ENCODE results near the gene M1AP. TPM values are rescaled to one million over a fixed set of nuclear protein-coding genes. Genes with fewer than 3 reads are reported as not detected.

Gene M1AP, protein sequence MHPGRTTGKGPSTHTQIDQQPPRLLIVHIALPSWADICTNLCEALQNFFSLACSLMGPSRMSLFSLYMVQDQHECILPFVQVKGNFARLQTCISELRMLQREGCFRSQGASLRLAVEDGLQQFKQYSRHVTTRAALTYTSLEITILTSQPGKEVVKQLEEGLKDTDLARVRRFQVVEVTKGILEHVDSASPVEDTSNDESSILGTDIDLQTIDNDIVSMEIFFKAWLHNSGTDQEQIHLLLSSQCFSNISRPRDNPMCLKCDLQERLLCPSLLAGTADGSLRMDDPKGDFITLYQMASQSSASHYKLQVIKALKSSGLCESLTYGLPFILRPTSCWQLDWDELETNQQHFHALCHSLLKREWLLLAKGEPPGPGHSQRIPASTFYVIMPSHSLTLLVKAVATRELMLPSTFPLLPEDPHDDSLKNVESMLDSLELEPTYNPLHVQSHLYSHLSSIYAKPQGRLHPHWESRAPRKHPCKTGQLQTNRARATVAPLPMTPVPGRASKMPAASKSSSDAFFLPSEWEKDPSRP
- total RNA-seq (not detected), polyA plus RNA-seq (not detected)

DNA sequence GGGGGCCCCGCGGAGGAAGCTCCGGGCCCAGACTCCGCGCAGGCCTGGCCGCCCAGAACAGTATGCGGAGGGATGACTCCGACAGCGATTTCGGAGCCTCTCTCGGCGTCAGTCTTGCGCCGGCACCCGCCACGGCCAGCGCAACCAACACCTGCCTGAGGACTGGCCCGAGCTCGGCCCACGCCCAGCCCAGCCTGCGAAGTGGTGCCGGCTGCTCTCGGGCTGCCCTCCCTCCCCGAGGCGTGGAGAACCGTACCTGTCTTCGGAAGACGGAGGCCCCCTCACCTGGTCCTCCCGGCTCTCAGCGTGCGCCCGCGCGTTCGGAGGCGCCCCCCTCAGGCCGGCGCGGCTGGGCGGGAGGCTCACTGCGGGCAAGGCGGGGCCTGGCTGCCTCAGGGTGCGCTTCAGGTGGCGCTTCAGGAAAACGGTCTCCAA is at the start of gene M1AP:
M1AP (minus strand) TSS at position 322 of the 435 bp plus-strand sequence. CDS start 8,055 bp downstream, outside the sequence.
- H3K4me1 ChIP-seq (ENCODE audit: control insufficient read depth, insufficient read depth, low read length, poor library complexity, severe bottlenecking), result no peaks in the 10 kb centered on the region
- no peak within 1 kb of the TSS for H3K27ac ChIP-seq (ENCODE audit: insufficient read depth, low read length, poor library complexity, severe bottlenecking)
- DNase-seq (no peak), ATAC-seq (ENCODE audit: low read depth in 2 of 2) (no peak)
- Mint-ChIP-seq H3K36me3 (peaks cover 3% of the 10 kb centered on the region), H3K4me3 (peak within 1 kb of the TSS in 2 of 4 donors; percentile 5 to 29), H3K4me1 (peaks cover 0 to 6% (median 1%) of the 10 kb centered on the region in 4 donors), H3K27ac (no peak within 1 kb of the TSS), H3K9me3 (peaks cover 0 to 2% (median 1%) of the 10 kb centered on the region in 7 donors), H3K27me3 (peaks cover 28% of the 10 kb centered on the region)
- H3K9me3 ChIP-seq (ENCODE audit: control insufficient read depth in 2 of 2, low read length in 2 of 2), result no peaks in the 10 kb centered on the region
- H3K4me3 ChIP-seq (ENCODE audit: low read depth, low read length), result no peak within 1 kb of the TSS
- peaks cover 8% of the 10 kb centered on the region for H3K27me3 ChIP-seq (ENCODE audit: control insufficient read depth, insufficient read depth, low read length)
- H3K36me3 ChIP-seq (ENCODE audit: control insufficient read depth, insufficient read depth, low read length), result no peaks in the 10 kb centered on the region

DNA sequence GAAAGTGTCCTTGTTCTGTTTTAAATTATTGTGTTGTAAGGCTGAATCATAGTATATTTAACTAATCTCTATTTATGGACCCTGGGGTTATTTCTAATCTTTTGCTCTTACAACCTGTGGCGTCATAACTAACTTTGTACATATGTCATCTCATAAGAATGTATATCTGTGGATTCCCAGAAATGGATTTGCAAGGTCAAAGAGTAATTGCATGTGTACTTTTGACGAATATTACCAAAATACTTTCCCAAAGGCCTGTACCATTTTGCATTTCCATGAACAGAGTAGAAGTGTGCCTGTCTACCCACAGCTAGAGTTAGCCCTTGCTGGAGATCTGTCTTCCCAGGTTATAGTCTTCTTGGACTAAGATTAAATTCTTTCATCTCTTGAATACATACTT is 48.7 kb upstream of the M1AP start:
- no peak for ATAC-seq (ENCODE audit: low read depth in 2 of 2)
- H3K9me3 Mint-ChIP-seq, result no peaks in the 10 kb centered on the region

DNA sequence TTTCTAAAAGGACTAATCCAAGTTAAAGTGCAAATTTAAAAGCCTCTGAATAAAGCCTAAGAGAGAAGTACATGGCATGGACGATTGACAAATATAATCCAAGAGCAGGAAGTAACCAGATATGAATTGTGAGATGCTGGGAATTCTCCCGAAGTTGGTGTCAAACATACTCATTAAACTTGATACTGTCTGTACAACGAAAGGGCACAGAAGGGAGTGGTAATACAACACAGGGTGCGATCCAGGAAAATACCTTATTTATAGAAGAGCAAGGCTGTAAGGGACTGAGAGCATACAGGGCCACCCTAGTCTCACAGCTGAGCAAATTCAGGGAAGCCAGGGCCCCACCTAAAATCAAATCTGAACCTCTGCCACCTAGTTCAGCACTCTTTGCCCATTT is 47.5 kb upstream of the M1AP start:
- Mint-ChIP-seq H3K27me3 (peaks cover 4% of the 10 kb centered on the region), H3K9me3 (no peaks in the 10 kb centered on the region), H3K27ac (no peak overlapping the region), H3K4me1 (peaks cover 0 to 2% (median 0%) of the 10 kb centered on the region in 4 donors), H3K36me3 (peaks cover 13% of the 10 kb centered on the region), H3K4me3 (no peak overlapping the region)
- Histone ChIP-seq H3K36me3 (ENCODE audit: control insufficient read depth, insufficient read depth, low read length) (no peaks in the 10 kb centered on the region), H3K9me3 (ENCODE audit: control insufficient read depth in 2 of 2, low read length in 2 of 2) (no peaks in the 10 kb centered on the region), H3K4me1 (ENCODE audit: control insufficient read depth, insufficient read depth, low read length, poor library complexity, severe bottlenecking) (no peaks in the 10 kb centered on the region), H3K27ac (ENCODE audit: insufficient read depth, low read length, poor library complexity, severe bottlenecking) (no peak overlapping the region), H3K4me3 (ENCODE audit: low read depth, low read length) (no peak overlapping the region), H3K27me3 (ENCODE audit: control insufficient read depth, insufficient read depth, low read length) (no peaks in the 10 kb centered on the region)
- DNase-seq (no peak), ATAC-seq (ENCODE audit: low read depth in 2 of 2) (no peak)

More for the DNA sequence above, 48.7 kb upstream of the M1AP start:
- Mint-ChIP-seq H3K27me3 (peaks cover 4% of the 10 kb centered on the region), H3K4me3 (no peak overlapping the region), H3K4me1 (no peaks in the 10 kb centered on the region), H3K36me3 (peaks cover 19% of the 10 kb centered on the region), H3K27ac (no peak overlapping the region)
- Histone ChIP-seq H3K27me3 (ENCODE audit: control insufficient read depth, insufficient read depth, low read length) (no peaks in the 10 kb centered on the region), H3K27ac (ENCODE audit: insufficient read depth, low read length, poor library complexity, severe bottlenecking) (no peak overlapping the region), H3K4me1 (ENCODE audit: control insufficient read depth, insufficient read depth, low read length, poor library complexity, severe bottlenecking) (no peaks in the 10 kb centered on the region), H3K9me3 (ENCODE audit: control insufficient read depth in 2 of 2, low read length in 2 of 2) (no peaks in the 10 kb centered on the region), H3K4me3 (ENCODE audit: low read depth, low read length) (no peak overlapping the region), H3K36me3 (ENCODE audit: control insufficient read depth, insufficient read depth, low read length) (no peaks in the 10 kb centered on the region)
- no peak for DNase-seq

DNA sequence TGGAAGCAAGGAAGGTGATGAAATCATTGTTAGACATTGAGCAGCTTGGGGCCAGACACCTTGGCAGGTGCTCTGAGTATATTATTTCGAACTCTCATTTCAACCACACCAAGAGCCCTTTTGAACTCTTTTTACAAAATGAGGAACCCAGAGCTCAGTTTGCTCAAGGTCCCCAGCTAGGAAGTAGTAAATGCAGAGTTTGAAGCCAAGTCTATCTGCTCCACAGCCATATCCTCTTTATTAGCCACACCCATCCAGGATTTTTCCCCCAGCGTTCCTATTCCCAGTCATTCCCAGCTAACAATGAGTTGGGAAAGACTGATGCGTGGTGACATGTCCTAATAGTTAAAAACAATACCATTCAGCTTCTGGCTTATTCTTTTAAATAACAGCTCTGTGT is 46.2 kb upstream of the M1AP start:
- Mint-ChIP-seq H3K27ac (no peak overlapping the region), H3K36me3 (peaks cover 6% of the 10 kb centered on the region), H3K4me1 (peaks cover 0 to 3% (median 0%) of the 10 kb centered on the region in 4 donors), H3K27me3 (peaks cover 4% of the 10 kb centered on the region), H3K4me3 (no peak overlapping the region), H3K9me3 (no peaks in the 10 kb centered on the region)
- H3K36me3 ChIP-seq (ENCODE audit: control insufficient read depth, insufficient read depth, low read length), result no peaks in the 10 kb centered on the region
- no peaks in the 10 kb centered on the region for H3K9me3 ChIP-seq (ENCODE audit: control insufficient read depth in 2 of 2, low read length in 2 of 2)
- no peaks in the 10 kb centered on the region for H3K4me1 ChIP-seq (ENCODE audit: control insufficient read depth, insufficient read depth, low read length, poor library complexity, severe bottlenecking)
- H3K27me3 ChIP-seq (ENCODE audit: control insufficient read depth, insufficient read depth, low read length), result peaks cover 2% of the 10 kb centered on the region
- no peak overlapping the region for H3K4me3 ChIP-seq (ENCODE audit: low read depth, low read length)
- ATAC-seq (ENCODE audit: low read depth in 2 of 2), result no peak
- H3K27ac ChIP-seq (ENCODE audit: insufficient read depth, low read length, poor library complexity, severe bottlenecking), result no peak overlapping the region
- no peak for DNase-seq

DNA sequence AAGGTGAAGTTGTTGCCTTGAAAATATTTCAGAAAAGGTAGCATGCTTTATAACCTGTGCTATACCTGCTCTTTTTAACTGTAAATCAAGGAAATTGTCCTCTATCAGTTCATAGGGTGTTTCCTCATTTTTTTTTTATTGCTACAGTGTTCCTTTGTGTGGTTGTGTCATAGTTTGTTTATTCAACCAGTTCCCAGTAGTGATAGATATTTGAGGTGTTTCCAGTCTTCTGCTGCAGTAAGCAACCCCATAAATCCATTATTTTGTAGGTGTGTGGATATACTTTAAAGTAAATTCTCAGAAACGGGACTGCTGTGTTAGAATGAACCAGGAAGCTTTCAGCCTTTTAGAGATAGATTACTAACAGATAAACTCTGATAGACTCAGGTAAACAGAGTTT is 45.5 kb upstream of the M1AP start:
- Mint-ChIP-seq H3K4me3 (no peak overlapping the region), H3K27ac (no peak overlapping the region), H3K36me3 (peaks cover 5% of the 10 kb centered on the region), H3K4me1 (peaks cover 0 to 3% (median 0%) of the 10 kb centered on the region in 4 donors), H3K27me3 (peaks cover 4% of the 10 kb centered on the region), H3K9me3 (no peaks in the 10 kb centered on the region)
- Histone ChIP-seq H3K4me3 (ENCODE audit: low read depth, low read length) (no peak overlapping the region), H3K36me3 (ENCODE audit: control insufficient read depth, insufficient read depth, low read length) (no peaks in the 10 kb centered on the region), H3K27ac (ENCODE audit: insufficient read depth, low read length, poor library complexity, severe bottlenecking) (no peak overlapping the region), H3K4me1 (ENCODE audit: control insufficient read depth, insufficient read depth, low read length, poor library complexity, severe bottlenecking) (no peaks in the 10 kb centered on the region), H3K27me3 (ENCODE audit: control insufficient read depth, insufficient read depth, low read length) (peaks cover 2% of the 10 kb centered on the region), H3K9me3 (ENCODE audit: control insufficient read depth in 2 of 2, low read length in 2 of 2) (no peaks in the 10 kb centered on the region)
- DNase-seq (no peak), ATAC-seq (ENCODE audit: low read depth in 2 of 2) (no peak)

DNA sequence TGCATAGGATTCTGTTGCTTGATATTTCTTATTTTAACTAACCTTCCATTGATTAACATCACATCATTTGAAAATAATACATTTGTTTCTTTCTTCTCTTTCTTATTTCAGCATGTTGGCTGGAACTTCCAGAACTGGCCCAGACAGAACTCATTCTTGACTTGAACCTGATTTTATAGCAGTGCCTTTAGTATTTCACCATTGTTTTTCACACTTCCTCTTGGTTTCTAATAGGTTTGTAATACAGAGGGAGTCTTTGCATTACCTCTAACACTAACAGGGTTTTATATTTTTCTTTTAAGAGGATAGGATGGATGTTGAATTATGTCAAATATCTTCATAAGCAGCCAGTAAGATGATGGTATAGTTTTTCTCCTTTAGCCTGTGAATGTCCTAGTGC is 45.1 kb upstream of the M1AP start:
- Mint-ChIP-seq H3K36me3 (peaks cover 5% of the 10 kb centered on the region), H3K4me3 (no peak overlapping the region), H3K27me3 (peaks cover 4% of the 10 kb centered on the region), H3K27ac (no peak overlapping the region), H3K9me3 (no peaks in the 10 kb centered on the region), H3K4me1 (peaks cover 0 to 3% (median 0%) of the 10 kb centered on the region in 4 donors)
- H3K9me3 ChIP-seq (ENCODE audit: control insufficient read depth in 2 of 2, low read length in 2 of 2), result no peaks in the 10 kb centered on the region
- no peak overlapping the region for H3K27ac ChIP-seq (ENCODE audit: insufficient read depth, low read length, poor library complexity, severe bottlenecking)
- H3K4me3 ChIP-seq (ENCODE audit: low read depth, low read length), result no peak overlapping the region
- H3K4me1 ChIP-seq (ENCODE audit: control insufficient read depth, insufficient read depth, low read length, poor library complexity, severe bottlenecking), result no peaks in the 10 kb centered on the region
- no peaks in the 10 kb centered on the region for H3K36me3 ChIP-seq (ENCODE audit: control insufficient read depth, insufficient read depth, low read length)
- peaks cover 2% of the 10 kb centered on the region for H3K27me3 ChIP-seq (ENCODE audit: control insufficient read depth, insufficient read depth, low read length)
- no peak for DNase-seq
- ATAC-seq (ENCODE audit: low read depth in 2 of 2), result no peak

DNA sequence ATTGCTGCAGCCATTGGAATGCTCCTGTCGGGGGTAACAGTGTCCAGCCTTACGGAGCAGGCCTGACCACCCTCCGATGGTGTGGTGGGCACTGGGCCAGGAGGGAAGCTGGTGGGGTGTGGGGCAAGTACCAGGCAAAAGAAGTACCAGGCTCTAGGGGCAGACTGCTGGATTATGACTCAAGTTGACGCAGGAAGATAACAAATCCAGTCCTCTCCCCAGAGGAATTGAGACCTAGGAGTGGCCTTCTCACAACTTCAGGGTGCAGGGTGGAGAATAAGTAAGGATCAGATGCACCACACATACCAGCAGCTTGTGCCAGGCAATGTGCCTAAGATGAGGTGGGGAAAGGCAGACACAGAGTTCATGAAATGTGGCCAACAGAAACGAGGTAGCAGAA is 43.8 kb upstream of the M1AP start:
- no peak overlapping the region for H3K27ac ChIP-seq (ENCODE audit: insufficient read depth, low read length, poor library complexity, severe bottlenecking)
- DNase-seq (no peak), ATAC-seq (ENCODE audit: low read depth in 2 of 2) (no peak)
- no peaks in the 10 kb centered on the region for H3K9me3 ChIP-seq (ENCODE audit: control insufficient read depth in 2 of 2, low read length in 2 of 2)
- Mint-ChIP-seq H3K4me3 (no peak overlapping the region), H3K27me3 (peaks cover 4% of the 10 kb centered on the region), H3K9me3 (no peaks in the 10 kb centered on the region), H3K4me1 (peaks cover 0 to 3% (median 0%) of the 10 kb centered on the region in 4 donors), H3K27ac (no peak overlapping the region), H3K36me3 (peaks cover 8% of the 10 kb centered on the region)
- H3K4me1 ChIP-seq (ENCODE audit: control insufficient read depth, insufficient read depth, low read length, poor library complexity, severe bottlenecking), result no peaks in the 10 kb centered on the region
- H3K36me3 ChIP-seq (ENCODE audit: control insufficient read depth, insufficient read depth, low read length), result no peaks in the 10 kb centered on the region
- H3K27me3 ChIP-seq (ENCODE audit: control insufficient read depth, insufficient read depth, low read length), result peaks cover 2% of the 10 kb centered on the region
- H3K4me3 ChIP-seq (ENCODE audit: low read depth, low read length), result no peak overlapping the region

All from CD4-positive, CD25-positive, alpha-beta regulatory T cell (primary cell).